HCT116 (cell line): ENCODE data around the gene NPIPA5. TPM values are rescaled to one million over a fixed set of nuclear protein-coding genes. Genes with fewer than 3 reads are reported as not detected.
"Not testable (repeated sequence)": the region's sequence is repeated elsewhere in the genome, so short reads cannot be mapped to it uniquely, and the experiment has no call there.

ENCODE experiments used
- ATAC-seq: fragments of 200-7000 bp; cut with Tn5 transposase; 2 replicates; pipeline ENCODE4 v1.9.1; 2020; ENCODE audit warnings: mild to moderate bottlenecking, moderate library complexity
- Bru-seq: library from RNA; stranded (reverse); fragments of 400-500 nt; gene quantifications from one replicate; lab custom pipeline; 2021; lab: Mats Ljungman, UMichigan
- BruChase-seq, 2 experiments: library from RNA; stranded (reverse); fragments of 400-500 nt; gene quantifications; one replicate each; lab custom pipeline; 2021; lab: Mats Ljungman, UMichigan
- BruUV-seq: library from RNA; stranded (reverse); fragments of 400-500 nt; replicated peaks from 2 replicates; lab custom pipeline; 2021; lab: Mats Ljungman, UMichigan
- CTCF ChIA-PET: fragments of 300-600 bp; sonication (Branson Sonifier 250); formaldehyde crosslinking; loops from one replicate; lab custom pipeline; 2021; ENCODE audit warnings: antibody characterized with exemption; lab: Charles Lee
- POLR2A ChIA-PET: fragments of 300-600, 350-600 bp; sonication (Branson Sonifier 250); formaldehyde crosslinking; loops from one replicate; lab custom pipeline; 2021; ENCODE audit warnings: antibody characterized with exemption; lab: Charles Lee
- RAD21 ChIA-PET, 2 experiments: fragments of 300-600 bp; sonication (Branson Sonifier 250); formaldehyde crosslinking; loops; one replicate each; lab custom pipeline; 2023; ENCODE audit warnings: low total read pairs in 2 of 2; ENCODE audit not compliant: uncharacterized antibody in 2 of 2, unreplicated experiment in 2 of 2, low non-redundant PET in 1 of 2; lab: Charles Lee
- DNase-seq: peaks from one replicate; pipeline ENCODE4 v3.0.0-alpha.2; 2010; ENCODE audit warnings: low read depth, low spot score
- H2AFZ ChIP-seq: fragments of 200-600 bp; shearing (Covaris generic), sonication (generic); 2 replicates; pipeline ENCODE4 v1.6.1; 2017; ENCODE audit warnings: low read depth, mixed run types, mixed read lengths, antibody characterized with exemption, low read length; ENCODE audit not compliant: poor library complexity, severe bottlenecking
- H3K27ac ChIP-seq: 2 replicates; pipeline ENCODE4 v1.5.1; 2012; ENCODE audit warnings: low read depth, low read length
- H3K27me3 ChIP-seq: fragments of 200-600 bp; sonication (generic); 2 replicates; pipeline ENCODE4 v1.6.1; 2016; ENCODE audit warnings: mixed run types, low read length, mixed read lengths; ENCODE audit not compliant: insufficient read depth
- H3K36me3 ChIP-seq, 2 experiments: fragments of 200-500 bp in 1 of 2; fragments of 200-600 bp in 1 of 2; sonication (Bioruptor generic) in 1 of 2; sonication (generic) in 1 of 2; 2 replicates each; pipeline versions ENCODE4 v1.5.1 to v1.6.1; 2014 to 2016; ENCODE audit warnings: low read length in 2 of 2, inconsistent platforms in 1 of 2, mixed read lengths in 1 of 2, mixed run types in 1 of 2; ENCODE audit not compliant: insufficient read depth in 2 of 2, control insufficient read depth in 1 of 2
- H3K4me1 ChIP-seq, 2 experiments: fragments of 200-600 bp in 1 of 2; sonication (generic) in 1 of 2; 2 replicates each; pipeline versions ENCODE4 v1.5.1 to v1.6.1; 2012 to 2017; ENCODE audit warnings: low read length in 2 of 2, inconsistent platforms in 1 of 2, mild to moderate bottlenecking in 1 of 2, mixed read lengths in 1 of 2, mixed run types in 1 of 2, moderate library complexity in 1 of 2; ENCODE audit not compliant: insufficient read depth in 2 of 2, control insufficient read depth in 1 of 2
- H3K4me2 ChIP-seq: fragments of 200-600 bp; sonication (generic); 2 replicates; pipeline ENCODE4 v1.6.1; 2017; ENCODE audit warnings: mixed run types, low read length, mixed read lengths
- H3K4me3 ChIP-seq, 2 experiments: fragments of 200-600 bp in 1 of 2; sonication (generic) in 1 of 2; replicated peaks in 1 of 2; 2 replicates each; pipeline ENCODE4 v1.5.1; 2011 to 2016; ENCODE audit warnings: low read length in 2 of 2, control low read depth in 1 of 2, low read depth in 1 of 2, mild to moderate bottlenecking in 1 of 2, mixed read lengths in 1 of 2, mixed run types in 1 of 2
- H3K79me2 ChIP-seq: fragments of 200-600 bp; sonication (generic); 2 replicates; pipeline ENCODE4 v1.6.1; 2017; ENCODE audit warnings: mild to moderate bottlenecking, mixed run types, low read length, moderate library complexity, mixed read lengths; ENCODE audit not compliant: insufficient read depth
- H3K9ac ChIP-seq: fragments of 200-600 bp; sonication (generic); 2 replicates; pipeline ENCODE4 v1.6.1; 2016; ENCODE audit warnings: low read length, mixed read lengths
- H3K9me2 ChIP-seq: fragments of 200-600 bp; sonication (generic), shearing (Covaris generic); 2 replicates; pipeline ENCODE4 v1.6.1; 2017; ENCODE audit warnings: mixed run types, mild to moderate bottlenecking, moderate library complexity; ENCODE audit not compliant: insufficient read depth
- H3K9me3 ChIP-seq, 2 experiments: fragments of 200-500 bp in 1 of 2; fragments of 200-600 bp in 1 of 2; sonication (Bioruptor generic) in 1 of 2; sonication (generic) in 1 of 2; 2 replicates each; pipeline ENCODE4 v1.6.1; 2014 to 2017; ENCODE audit warnings: low read length in 2 of 2, mixed read lengths in 2 of 2, inconsistent platforms in 1 of 2, low read depth in 1 of 2, mild to moderate bottlenecking in 1 of 2, mixed run types in 1 of 2, moderate library complexity in 1 of 2; ENCODE audit not compliant: control insufficient read depth in 1 of 2, insufficient read depth in 1 of 2
- H4K20me1 ChIP-seq: fragments of 200-600 bp; sonication (generic), shearing (Covaris generic); 2 replicates; pipeline ENCODE4 v1.6.1; 2017; ENCODE audit warnings: mixed run types, mild to moderate bottlenecking, moderate library complexity; ENCODE audit not compliant: insufficient read depth
- CEBPB ChIP-seq: IDR thresholded peaks from 2 replicates; pipeline ENCODE4 v1.6.1; 2012; ENCODE audit warnings: low read depth
- EGR1 ChIP-seq: IDR thresholded peaks from 2 replicates; pipeline ENCODE4 v1.6.1; 2012; ENCODE audit warnings: low read depth
- POLR2AphosphoS5 ChIP-seq: IDR thresholded peaks from 2 replicates; pipeline ENCODE4 v1.6.1; 2011; ENCODE audit warnings: mild to moderate bottlenecking, low read depth, low read length, moderate library complexity
- SIN3A ChIP-seq: IDR thresholded peaks from 2 replicates; pipeline ENCODE4 v1.6.1; 2012; ENCODE audit warnings: low read depth
- TCF7L2 ChIP-seq: IDR thresholded peaks from 2 replicates; pipeline ENCODE4 v1.7.0; 2011; ENCODE audit warnings: borderline replicate concordance, inconsistent platforms; ENCODE audit not compliant: insufficient read depth, insufficient read length; ENCODE audit errors: extremely low read depth
- ZFX ChIP-seq: fragments of 450-650 bp; IDR thresholded peaks from 2 replicates; pipeline ENCODE4 v1.6.1; 2017
- intact Hi-C: fragments of 100-400 bp; cut with micrococcal nuclease; formaldehyde crosslinking; loops from 2 replicates; pipeline ENCODE4 v1.10.0; 2022
- long read RNA-seq: library from polyadenylated mRNA; unstranded; transcript quantifications from one replicate; pipeline ENCODE4 v2.0.0, GENCODE V29; 2021; ENCODE audit not compliant: unreplicated experiment
- polyA plus RNA-seq: library from polyadenylated mRNA; unstranded; fragments of >200 nt; gene quantifications from 2 replicates; pipeline ENCODE4 v1.2.1, GENCODE V29; 2012; ENCODE audit warnings: missing spikeins
- total RNA-seq: library from RNA; stranded (reverse); gene quantifications from one replicate; pipeline ENCODE4 v1.2.1, GENCODE V29; 2021; ENCODE audit not compliant: unreplicated experiment
- TF ChIP-seq, protein P1 (sequence below): IDR thresholded peaks from 2 replicates; pipeline ENCODE4 v1.6.1; 2012
- TF ChIP-seq, protein P2 (sequence below), 3 experiments: fragments of 200-600 bp in 1 of 3; sonication (generic) in 1 of 3; IDR thresholded peaks in 2 of 3; conservative IDR thresholded peaks in 1 of 3; 2 replicates each; pipeline ENCODE4 v1.5.1; 2012 to 2017; ENCODE audit warnings: low read depth in 2 of 3, low read length in 2 of 3, antibody characterized with exemption in 1 of 3, borderline replicate concordance in 1 of 3, control low read depth in 1 of 3, mild to moderate bottlenecking in 1 of 3, mixed read lengths in 1 of 3, mixed run types in 1 of 3, moderate library complexity in 1 of 3; ENCODE audit not compliant: insufficient read depth in 1 of 3
- TF ChIP-seq, protein P3 (sequence below): IDR thresholded peaks from 2 replicates; pipeline ENCODE4 v1.6.1; 2011; ENCODE audit warnings: mild to moderate bottlenecking, low read length, moderate library complexity; ENCODE audit not compliant: insufficient replicate concordance; ENCODE audit errors: extremely low read depth

Gene NPIPA5
- total RNA-seq (9.3 TPM), Bru-seq, nascent RNA (percentile 35 among the genes with signal in this experiment), BruChase-seq, experiment 1, labeled RNA remaining after a 6-hour chase (percentile 45 among the genes with signal in this experiment), BruChase-seq, experiment 2, labeled RNA remaining after a 2-hour chase (percentile 43 among the genes with signal in this experiment)
- polyA plus RNA-seq = 9.8 and 13.8 TPM in 2 replicates
- long read RNA-seq, partial matches to known transcripts = 0 of 1 reads
- long read RNA-seq, other reads (novel, unspliced or antisense) = 1 of 1 reads

DNA sequence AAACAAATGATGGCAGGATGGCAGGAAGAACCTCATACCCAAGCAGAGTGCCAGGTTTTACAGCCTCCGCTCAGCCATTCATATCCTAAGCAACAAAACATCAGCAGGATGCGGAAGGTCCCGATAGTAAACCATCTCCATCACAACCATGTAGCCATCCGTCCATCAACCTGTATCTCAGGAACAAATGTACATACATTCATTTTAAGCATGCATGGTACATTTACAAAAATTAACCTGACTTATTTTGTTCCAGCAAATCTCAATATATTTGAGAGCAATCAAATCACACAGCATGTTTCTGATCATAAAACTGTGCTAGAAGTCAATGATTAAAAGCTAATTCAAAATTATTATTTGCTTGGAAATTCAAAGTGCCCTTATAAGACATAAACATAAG lies at the start of gene NPIPA5:
TSS of gene NPIPA5 (minus strand) at position 101 of the 400 bp plus-strand sequence. CDS start at position 101, 0 bp downstream.
- TSS peak; percentile 80 for BruUV-seq
- H3K4me1 ChIP-seq, CTCF ChIA-PET, H3K9ac ChIP-seq, H3K4me2 ChIP-seq, RAD21 ChIA-PET, H3K4me3 ChIP-seq, H4K20me1 ChIP-seq, H3K9me3 ChIP-seq, H3K27ac ChIP-seq, H3K9me2 ChIP-seq, DNase-seq, H3K79me2 ChIP-seq, ATAC-seq, intact Hi-C loops, H3K27me3 ChIP-seq, POLR2A ChIA-PET, H3K36me3 ChIP-seq, H2AFZ ChIP-seq: not testable (repeated sequence)

DNA sequence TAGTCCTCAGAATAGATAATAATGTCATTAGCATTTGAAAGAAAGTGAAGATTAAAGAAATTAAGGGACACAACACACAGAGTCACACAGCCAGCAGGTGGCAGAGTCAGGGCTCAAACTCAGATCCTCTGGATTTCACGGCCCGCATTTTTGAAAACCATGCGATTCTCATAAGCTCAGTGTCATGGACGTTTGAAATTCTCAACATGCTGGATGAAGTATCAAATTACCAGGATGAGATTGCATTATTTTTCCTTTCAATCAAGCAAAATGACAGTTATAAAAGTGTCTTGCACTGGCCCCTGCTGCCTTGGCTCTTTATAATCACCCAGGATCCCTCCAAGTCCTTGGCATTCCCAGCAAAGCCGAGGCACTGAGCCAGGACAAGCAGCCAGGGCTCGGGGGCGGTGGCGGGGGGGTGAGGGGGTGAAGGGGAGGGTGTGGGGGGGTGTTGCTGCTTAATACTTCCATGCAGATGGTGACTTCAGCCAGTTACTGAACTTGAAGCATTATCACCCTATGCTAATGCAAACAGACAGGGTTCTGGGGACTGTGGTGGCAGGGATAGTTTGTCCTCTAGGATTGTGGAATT lies 49.6 kb upstream of the NPIPA5 start:
- H3K9me3 ChIP-seq = no peaks in the 10 kb centered on the region
- peaks cover 5 to 9% of the 10 kb centered on the region in 2 experiments; a peak in 3 of 4 replicates for H3K4me1 ChIP-seq
- H3K79me2 ChIP-seq = no peaks in the 10 kb centered on the region
- H3K9ac ChIP-seq = no peak overlapping the region
- no peak overlapping the region for H3K4me3 ChIP-seq
- RAD21 ChIA-PET = interaction anchor here (0.7 to 1.0 kb wide), 2 partner anchors 123 to 330 kb away, joined by 3 to 5 read pairs; no protein-coding TSS in a partner anchor
- BruUV-seq = no TSS peak
- H3K36me3 ChIP-seq = no peaks in the 10 kb centered on the region
- 0 out of 2 replicates have a peak overlapping the region, but pooled peaks have one; percentile 30 for H3K27ac ChIP-seq
- H3K9me2 ChIP-seq = no peaks in the 10 kb centered on the region
- intact Hi-C loops = no loop called here
- H3K4me2 ChIP-seq = peak overlapping the region; percentile 48
- peak; percentile 88 for ATAC-seq
- no peaks in the 10 kb centered on the region for H3K27me3 ChIP-seq
- POLR2A ChIA-PET = interaction anchor here (0.9 kb wide), 1 partner anchor 10 kb away, joined by 4 read pairs; no protein-coding TSS in a partner anchor
- DNase-seq = peak; percentile 50
- CTCF ChIA-PET = interaction anchor here (0.7 to 1.6 kb wide), 15 partner anchors 9 to 123 kb away, joined by 3 to 9 read pairs (median 4); no protein-coding TSS in a partner anchor
- peak overlapping the region; percentile 93 for H2AFZ ChIP-seq
- H4K20me1 ChIP-seq = no peaks in the 10 kb centered on the region
- TF ChIP-seq, protein P1, sequence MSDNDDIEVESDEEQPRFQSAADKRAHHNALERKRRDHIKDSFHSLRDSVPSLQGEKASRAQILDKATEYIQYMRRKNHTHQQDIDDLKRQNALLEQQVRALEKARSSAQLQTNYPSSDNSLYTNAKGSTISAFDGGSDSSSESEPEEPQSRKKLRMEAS = peak; percentile 74
- TF ChIP-seq, protein P2, sequence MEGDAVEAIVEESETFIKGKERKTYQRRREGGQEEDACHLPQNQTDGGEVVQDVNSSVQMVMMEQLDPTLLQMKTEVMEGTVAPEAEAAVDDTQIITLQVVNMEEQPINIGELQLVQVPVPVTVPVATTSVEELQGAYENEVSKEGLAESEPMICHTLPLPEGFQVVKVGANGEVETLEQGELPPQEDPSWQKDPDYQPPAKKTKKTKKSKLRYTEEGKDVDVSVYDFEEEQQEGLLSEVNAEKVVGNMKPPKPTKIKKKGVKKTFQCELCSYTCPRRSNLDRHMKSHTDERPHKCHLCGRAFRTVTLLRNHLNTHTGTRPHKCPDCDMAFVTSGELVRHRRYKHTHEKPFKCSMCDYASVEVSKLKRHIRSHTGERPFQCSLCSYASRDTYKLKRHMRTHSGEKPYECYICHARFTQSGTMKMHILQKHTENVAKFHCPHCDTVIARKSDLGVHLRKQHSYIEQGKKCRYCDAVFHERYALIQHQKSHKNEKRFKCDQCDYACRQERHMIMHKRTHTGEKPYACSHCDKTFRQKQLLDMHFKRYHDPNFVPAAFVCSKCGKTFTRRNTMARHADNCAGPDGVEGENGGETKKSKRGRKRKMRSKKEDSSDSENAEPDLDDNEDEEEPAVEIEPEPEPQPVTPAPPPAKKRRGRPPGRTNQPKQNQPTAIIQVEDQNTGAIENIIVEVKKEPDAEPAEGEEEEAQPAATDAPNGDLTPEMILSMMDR (IDR thresholded peaks at IDR 0.05 in 2 of 3, conservative IDR thresholded peaks at IDR 0.05 in 1 of 3; ENCODE audit: borderline replicate concordance in 1 of 3, insufficient read depth in 1 of 3, low read depth in 2 of 3, low read length in 2 of 3) = peak; percentile 65 to 78 (median 65)
- TF ChIP-seq, protein P3, sequence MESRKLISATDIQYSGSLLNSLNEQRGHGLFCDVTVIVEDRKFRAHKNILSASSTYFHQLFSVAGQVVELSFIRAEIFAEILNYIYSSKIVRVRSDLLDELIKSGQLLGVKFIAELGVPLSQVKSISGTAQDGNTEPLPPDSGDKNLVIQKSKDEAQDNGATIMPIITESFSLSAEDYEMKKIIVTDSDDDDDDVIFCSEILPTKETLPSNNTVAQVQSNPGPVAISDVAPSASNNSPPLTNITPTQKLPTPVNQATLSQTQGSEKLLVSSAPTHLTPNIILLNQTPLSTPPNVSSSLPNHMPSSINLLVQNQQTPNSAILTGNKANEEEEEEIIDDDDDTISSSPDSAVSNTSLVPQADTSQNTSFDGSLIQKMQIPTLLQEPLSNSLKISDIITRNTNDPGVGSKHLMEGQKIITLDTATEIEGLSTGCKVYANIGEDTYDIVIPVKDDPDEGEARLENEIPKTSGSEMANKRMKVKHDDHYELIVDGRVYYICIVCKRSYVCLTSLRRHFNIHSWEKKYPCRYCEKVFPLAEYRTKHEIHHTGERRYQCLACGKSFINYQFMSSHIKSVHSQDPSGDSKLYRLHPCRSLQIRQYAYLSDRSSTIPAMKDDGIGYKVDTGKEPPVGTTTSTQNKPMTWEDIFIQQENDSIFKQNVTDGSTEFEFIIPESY = no peak
- TF ChIP-seq POLR2AphosphoS5 (no peak), EGR1 (no peak), TCF7L2 (no peak), CEBPB (no peak), SIN3A (no peak), ZFX (no peak)
